ENCODE data around the gene TRPM5.

- TF ChIP-seq BACH1 (IDR thresholded peaks at IDR 0.05; ENCODE audit: low read length) (no peak), ATF3 (IDR thresholded peaks at IDR 0.05; ENCODE audit: insufficient read depth, low read depth, low read length) (no peak)
Measured at GRCh38 chr11:2484576-2485125, 40.3 kb upstream of the TRPM5 start.

Data from H1 (cell line).